ENCODE measurements around the gene TMEM123.

The TMEM123 gene

DNA sequence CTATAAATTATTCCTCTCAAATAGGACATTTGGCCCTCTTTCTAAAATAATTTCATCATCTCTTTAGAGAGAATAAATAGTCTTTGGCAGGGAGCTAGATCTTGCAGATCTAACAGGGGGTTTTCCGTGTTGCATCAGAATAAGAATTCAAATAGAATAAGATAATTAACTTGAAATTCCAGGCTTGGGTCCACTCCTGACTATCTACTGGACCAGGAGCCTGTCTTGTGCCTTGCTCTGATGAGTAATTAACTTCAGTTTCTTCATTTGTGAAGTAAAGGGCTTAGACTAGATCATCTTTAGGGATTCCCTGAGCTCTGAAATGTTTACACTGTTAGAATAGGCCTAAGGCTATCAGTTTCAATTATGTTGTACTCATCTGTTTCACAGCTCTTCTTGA is 23.5 kb upstream of the TMEM123 start:
- in situ Hi-C loops (cut with MboI; ENCODE audit: low sequenced_read_pairs): loop anchor here (25.0 kb wide), 1 partner anchor 89 kb away; no protein-coding TSS in a partner anchor

DNA sequence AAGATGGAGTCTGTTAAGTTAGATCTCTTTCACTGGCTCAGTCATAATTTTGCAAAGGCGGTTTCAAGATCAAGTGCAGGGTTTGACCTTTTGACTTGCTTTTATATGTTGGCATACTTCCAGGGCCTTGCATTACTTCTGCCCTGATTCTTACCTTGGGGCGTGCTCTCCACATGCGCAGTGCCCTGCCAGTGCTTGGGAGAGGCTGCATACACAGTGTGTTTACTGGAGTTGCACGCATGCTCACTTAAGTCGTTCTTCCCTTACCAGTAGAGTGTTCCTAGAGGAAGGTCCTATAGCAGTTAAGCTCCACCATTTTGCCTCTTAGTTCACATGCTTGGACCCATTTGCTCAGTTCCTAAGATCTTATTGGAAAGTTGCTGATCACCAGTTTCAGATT is 21.0 kb upstream of the TMEM123 start:
- in situ Hi-C loops (cut with MboI; ENCODE audit: low sequenced_read_pairs): no loop called here

DNA sequence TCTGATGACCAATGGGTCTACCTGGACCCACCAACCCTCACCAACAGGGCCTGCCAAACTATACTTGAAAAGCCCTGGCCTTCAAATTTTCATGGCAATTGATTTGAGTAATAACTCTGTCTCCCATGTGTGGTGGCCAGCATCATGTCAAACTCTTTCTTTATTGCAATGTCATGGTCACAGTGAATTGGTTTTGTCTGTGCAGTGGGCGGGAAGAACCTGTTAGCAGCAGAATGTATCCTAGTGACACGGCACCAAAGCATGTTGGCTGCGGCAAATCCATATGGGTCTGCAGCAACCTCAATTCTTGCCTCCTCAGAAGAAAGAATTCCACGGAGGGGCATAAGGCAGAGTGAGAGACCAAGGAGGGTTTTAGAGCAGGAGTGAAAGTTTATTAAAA is 19.6 kb upstream of the TMEM123 start:
- in situ Hi-C loops (cut with MboI; ENCODE audit: low sequenced_read_pairs): no loop called here

DNA sequence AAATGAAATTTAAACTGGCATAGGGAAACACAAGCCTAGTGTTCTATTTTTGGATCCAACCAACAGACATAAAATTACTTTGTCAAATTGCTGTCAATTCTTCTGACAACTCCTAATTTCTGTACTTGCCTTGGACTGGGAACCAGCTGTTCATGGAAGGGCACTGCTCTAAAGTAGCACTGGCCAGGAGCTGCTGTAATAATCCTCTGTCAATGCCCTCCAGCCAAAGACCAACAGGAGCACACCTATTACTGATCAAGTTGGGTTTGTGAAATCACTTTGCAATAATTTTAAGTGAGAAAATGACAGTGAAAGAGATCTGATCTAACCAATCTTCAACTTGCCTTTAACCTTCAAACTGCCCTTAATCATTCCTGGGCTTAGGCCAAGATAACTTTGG is 18.9 kb upstream of the TMEM123 start:
- in situ Hi-C loops (cut with MboI; ENCODE audit: low sequenced_read_pairs): no loop called here

DNA sequence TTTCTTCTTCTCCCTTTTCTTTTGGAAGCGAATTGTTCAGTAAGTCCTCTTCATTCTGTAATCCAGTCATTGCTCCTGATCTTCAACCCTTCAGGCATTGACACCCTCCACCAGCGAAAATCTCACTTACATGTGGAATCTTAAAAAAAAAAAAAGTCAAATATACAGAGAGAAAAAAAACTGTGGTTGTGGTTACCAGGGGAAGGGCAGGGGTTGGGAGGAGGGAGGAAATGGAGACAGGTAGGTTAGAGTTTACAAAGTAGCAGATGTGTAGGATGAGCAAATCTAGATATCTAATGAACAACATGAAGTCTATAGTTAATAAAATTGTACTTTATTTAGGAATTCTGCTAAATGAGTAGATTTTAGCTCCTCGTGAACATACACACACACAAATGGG is 17.7 kb upstream of the TMEM123 start:
- in situ Hi-C loops (cut with MboI; ENCODE audit: low sequenced_read_pairs): no loop called here

DNA sequence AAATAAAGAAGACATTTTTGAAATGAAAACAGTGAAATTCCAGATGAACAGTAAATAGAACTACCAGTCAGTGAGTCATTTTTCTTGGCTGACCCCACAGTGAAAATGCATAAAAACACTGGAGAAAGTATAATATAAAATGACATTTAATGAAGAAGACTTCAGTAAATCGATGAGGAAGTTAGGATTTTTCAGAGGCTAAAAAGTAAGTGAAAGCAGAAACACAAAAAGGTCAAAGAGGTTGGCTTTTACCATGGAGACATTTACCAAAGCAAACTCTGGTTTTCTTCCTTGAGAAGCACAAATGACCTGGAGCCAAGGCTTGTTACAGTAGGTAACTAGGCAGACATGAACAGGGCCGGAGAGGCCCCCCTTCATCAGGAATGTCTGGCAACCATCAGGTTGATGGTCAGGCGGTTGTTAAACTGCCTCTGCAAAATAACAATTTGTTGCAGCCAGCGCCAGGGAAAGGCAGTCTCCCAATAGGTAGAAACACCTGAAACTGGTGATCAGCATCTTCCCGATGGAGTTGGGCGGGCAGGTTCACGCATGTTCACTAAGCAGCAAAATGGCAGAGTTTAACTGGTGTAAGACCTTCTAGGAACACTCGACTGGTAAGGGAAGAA is 16.7 kb upstream of the TMEM123 start:
- in situ Hi-C loops (cut with MboI; ENCODE audit: low sequenced_read_pairs): no loop called here

DNA sequence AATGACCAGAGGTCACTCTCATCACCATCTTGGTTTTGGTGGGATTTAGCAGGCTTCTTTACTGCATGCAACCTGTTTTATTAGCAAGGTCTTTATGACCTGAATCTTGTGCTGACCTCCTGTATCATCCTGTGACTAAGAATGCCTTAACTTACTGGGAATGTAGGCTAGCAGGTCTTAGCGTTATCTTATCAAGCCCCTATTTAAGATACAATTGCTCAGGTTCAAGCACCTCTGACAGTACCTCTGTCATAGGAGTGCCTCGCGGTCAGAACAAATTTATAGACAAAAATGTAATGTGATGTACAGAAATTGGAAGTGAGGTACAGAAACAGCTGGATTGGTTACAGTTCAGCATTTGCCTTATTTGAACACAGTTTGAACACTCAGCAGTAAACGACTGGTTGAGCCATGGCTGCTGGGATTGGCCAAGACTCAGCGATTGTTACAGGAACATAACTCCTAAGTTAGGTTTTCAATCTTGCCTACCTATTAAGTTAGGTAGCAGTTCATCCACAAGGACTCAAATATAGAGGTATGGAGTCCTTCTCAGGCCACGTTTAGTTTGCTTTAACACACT is 16.1 kb upstream of the TMEM123 start:
- in situ Hi-C loops (cut with MboI; ENCODE audit: low sequenced_read_pairs): no loop called here

DNA sequence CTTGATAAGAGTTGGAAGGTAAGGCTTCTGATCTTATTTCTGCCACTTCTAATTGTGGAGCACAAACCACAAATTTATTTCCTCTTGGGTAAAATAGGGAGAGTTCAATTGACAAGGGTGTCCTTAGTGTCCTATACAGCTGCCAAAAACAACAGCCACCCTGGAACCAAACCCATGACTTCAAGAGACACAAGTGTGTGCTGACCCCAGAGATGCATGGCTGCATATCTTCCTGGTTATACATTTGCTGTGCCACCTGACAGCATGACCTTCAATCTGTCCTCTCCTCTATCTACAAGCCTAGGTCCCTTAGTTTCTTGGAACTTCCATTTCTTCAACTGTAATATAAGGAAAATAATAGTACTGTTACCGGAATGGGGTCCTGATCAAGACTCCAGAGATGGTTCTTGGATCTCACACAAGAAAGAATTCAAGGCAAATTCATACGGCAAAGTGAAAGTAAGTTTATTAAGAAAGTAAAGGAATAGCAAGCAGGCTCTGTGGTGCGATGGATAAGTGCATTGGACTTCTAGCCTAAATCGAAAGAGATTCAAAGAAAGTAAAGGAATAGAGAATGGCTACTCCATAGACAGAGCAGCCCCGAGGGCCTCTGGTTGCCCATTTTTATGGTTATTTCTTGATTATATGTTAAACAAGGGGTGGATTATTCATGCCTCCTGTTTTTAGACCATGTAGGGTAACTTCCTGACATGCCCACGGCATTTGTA is 15.5 kb upstream of the TMEM123 start:
- in situ Hi-C loops (cut with MboI; ENCODE audit: low sequenced_read_pairs): no loop called here

DNA sequence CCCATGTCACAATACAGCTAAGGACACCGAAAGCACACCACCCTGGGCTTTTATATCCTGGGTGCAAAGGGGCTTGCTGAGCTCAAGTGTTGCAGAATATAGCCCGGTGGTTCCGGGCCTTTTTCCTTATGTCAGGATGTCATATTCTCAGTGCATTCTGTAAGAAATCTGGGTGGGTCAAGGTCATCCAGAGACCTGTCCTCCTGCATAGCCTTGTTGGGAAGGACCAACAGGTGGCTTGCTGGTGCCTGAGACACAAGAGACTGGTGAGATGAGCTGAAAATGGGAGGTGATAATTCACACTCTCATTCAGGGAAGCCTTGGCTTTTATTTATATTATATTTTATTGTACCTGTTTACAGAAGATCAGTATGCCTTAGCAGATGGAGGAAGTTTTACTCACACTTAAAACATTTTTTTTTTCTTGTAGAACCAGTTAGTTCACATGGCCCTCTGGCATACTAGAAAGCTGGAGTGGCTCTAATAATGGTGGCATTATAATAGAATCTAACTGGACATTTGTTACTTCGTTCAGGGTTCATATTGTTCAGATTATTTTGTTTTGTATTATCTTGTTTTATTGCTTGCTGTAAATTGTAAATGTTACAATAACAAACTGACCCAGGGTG is 14.6 kb upstream of the TMEM123 start:
- in situ Hi-C loops (cut with MboI; ENCODE audit: low sequenced_read_pairs): no loop called here

DNA sequence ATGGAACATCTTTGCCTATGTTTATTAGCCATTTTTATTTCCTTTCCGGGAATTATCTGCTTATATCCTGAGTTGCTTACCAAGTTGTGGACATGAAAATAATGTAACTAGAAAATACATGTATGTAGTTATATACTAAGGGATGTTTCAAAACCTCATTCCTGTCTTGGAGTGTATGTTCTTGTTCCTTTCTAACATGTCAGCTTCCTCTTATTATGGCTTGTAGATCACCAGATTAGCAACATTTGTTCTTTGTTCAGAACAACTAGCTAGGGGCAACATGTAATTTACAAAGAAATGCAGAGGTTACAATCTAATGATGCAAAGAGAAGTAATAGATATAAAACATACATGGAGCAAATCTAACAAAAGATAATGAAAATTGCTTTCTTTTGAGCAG is 13.1 kb upstream of the TMEM123 start:
- in situ Hi-C loops (cut with MboI; ENCODE audit: low sequenced_read_pairs): no loop called here

DNA sequence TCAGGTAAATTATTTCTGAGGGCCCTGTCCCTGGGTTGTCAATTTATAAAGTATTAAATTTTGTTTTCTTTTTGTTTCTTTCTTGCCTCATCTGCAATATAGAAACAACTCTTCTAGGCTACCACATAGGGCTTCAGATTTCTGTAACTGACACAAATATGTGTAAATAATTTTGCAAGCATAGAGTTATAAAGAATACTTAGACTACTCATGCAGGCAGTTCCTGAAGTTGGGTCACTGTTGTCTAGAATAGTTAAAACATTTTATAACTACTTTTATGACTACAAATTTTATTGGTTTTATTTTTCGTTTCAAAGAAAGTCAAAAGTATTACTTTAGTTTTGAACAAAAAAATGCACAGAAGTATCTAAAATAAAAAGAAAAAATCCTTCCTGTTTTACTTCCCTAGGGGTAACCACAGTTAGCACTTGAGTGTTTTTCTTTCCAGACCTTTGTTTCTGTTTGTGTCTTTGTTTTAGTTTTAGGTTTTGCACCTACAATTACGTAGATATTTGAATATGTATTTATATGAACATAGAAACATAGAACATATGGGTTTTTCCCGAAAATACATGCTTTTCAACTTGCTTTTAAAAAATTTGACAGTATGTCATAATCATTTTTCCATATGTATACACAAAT is 12.4 kb upstream of the TMEM123 start:
- in situ Hi-C loops (cut with MboI; ENCODE audit: low sequenced_read_pairs): no loop called here

DNA sequence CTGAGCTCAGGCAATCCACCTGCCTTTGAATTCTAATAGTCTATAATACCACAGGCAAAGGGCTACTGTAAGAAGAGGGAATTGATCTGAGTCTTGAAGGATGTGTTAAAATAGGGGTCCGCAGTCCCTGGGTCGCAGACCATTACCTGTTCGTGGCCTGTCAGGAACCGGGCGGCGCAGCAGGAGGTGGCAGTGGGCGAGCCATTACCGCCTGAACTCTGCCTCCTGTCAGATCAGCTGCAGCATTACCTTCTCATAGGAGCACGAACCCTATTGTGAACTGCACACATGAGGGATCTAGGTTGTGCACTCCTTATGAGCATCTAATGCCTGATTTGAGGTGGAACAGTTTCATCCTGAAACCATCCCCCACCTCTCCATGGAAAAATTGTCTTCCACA is 11.5 kb upstream of the TMEM123 start:
- in situ Hi-C loops (cut with MboI; ENCODE audit: low sequenced_read_pairs): no loop called here

DNA sequence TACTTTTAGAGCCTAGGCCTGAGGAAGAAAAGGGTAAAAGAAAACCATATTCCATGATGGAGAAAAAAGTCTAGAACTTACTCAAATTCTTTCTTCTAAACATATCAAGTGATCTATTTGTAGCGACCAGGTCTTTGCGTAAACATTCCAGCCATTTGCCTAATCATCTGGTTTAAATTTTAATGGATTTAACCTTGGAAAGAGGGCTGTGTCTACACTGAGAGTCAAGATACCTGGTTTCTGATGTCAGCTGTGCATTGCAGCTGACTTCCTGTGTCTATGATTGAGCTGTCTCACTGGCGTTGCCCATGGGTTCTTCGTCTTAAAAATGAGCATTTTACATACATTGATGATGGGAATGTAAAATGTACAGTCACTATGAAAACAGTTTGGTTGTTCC is 10.0 kb upstream of the TMEM123 start:
- in situ Hi-C loops (cut with MboI; ENCODE audit: low sequenced_read_pairs): no loop called here

DNA sequence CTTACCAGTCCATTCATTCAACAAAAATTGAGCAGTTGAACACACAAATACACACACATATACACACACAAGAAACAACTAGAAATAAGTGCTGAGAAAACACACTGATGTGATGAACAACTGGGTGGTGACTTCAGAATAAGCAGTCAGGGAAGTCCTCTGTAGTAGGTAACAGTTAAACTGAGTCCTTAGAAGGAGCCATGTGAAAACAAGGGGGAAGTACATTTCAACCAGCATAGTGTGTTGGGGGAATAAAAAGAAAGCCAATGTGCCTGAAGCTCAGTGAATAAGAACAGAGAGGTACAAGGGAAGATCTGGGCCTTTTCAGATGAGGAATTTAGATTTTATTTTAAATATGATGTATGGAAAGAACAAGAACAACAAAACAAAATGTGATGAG is 6.8 kb upstream of the TMEM123 start:
- in situ Hi-C loops (cut with MboI; ENCODE audit: low sequenced_read_pairs): no loop called here

DNA sequence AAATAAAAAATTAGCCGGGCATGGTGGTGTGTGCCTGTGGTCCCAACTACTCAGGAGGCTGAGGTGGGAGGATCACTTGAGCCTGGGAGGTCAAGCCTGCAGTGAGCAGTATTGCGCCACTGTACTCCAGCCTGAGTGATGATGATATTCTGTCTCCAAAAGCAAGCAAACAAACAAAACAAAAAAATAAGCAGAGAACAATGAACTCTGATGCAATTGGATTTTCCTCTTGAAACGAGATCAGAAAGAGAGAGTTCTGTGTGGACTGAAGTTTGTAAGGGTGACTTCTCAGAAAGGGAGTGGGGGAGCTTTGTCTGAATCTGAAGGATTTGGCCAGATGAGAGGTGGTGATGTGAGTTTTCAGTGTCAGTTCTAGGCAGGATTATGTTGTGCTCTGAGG is 6.0 kb upstream of the TMEM123 start:
- in situ Hi-C loops (cut with MboI; ENCODE audit: low sequenced_read_pairs): no loop called here

DNA sequence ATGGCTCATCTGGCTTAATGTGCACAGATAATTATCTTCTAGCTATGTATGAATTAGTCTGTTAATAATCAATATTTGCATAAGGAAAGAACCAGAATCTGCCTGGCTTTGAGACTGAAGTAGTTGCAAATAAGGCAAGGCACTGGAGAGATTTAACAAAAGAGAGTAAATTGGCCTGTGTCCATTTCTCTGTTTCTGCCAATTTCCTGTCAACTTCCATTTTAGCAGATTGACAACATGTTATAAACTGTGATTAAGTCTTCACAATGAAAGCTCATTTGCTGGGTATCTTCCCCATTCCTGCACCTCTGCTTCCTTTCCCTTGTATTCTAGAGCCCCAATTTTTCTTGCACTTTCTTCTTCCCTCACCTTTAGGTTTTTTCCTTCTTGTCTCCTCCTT is 5.3 kb upstream of the TMEM123 start:
- in situ Hi-C loops (cut with MboI; ENCODE audit: low sequenced_read_pairs): no loop called here

DNA sequence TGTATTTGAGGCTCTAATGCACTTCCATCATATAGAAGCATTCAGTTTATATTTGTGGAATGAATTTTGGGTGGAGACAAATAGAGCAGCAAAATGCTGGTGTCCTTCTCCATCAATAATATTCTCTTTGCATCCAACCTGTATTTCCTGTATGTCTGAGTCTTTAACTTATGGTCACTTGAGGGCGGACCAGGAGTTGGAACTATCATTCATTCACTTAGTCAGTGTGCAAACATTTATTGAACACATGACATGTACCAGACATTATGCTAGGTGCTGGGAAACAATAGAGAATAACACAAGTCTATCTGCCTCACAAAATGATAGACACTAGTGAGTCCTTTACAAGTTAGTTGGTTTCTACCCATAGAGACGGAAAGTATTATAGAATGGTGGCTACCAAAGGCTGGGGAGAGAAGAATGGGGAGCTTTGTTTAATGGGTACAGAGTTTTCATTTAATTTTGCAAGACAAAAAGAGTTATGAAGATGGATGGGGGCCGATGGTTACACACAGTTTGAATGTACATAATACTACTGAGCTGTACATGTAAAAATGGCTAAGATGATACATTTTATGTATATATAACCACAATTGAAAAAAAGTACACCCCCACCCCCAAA is 4.6 kb upstream of the TMEM123 start:
- in situ Hi-C loops (cut with MboI; ENCODE audit: low sequenced_read_pairs): no loop called here

DNA sequence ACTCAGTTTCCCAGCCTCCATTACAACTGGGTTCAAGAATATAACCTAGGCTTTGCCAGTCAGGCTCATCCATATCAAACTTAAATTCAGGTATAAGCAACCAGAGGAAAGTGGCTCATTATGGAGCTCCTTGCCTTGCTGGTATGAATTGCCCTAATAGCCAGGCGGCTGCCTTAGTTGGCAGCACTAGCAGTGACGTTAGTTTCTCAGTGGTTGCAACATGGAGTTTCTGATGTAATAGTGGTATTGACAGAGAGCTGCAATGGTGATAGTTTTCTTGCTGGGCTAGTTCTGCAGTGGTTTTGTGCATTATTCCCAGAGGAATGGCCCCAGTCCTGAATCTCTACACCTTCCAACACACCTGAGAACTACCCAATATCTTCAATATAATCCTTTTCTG is 3.8 kb upstream of the TMEM123 start:
- in situ Hi-C loops (cut with MboI; ENCODE audit: low sequenced_read_pairs): no loop called here

DNA sequence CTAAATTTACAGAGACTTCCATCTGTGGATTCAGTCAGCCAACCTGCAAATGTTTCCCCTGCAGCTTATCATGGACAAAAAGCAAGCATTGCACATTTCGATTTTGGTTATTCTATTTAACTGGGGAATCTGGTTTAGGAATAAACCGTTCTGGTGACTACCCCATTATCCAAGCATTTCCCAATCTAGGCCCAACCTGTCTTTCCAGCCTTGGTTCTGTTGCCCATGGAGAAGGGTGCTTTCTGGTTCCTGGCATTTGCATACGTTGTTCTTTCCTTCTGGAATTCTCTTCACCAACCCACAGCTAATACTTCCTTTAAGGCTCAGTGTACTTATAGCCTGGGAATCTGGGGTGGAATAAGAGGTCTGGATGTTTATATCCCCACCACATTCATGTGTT is 1.4 kb upstream of the TMEM123 start:
- in situ Hi-C loops (cut with MboI; ENCODE audit: low sequenced_read_pairs): no loop called here

DNA sequence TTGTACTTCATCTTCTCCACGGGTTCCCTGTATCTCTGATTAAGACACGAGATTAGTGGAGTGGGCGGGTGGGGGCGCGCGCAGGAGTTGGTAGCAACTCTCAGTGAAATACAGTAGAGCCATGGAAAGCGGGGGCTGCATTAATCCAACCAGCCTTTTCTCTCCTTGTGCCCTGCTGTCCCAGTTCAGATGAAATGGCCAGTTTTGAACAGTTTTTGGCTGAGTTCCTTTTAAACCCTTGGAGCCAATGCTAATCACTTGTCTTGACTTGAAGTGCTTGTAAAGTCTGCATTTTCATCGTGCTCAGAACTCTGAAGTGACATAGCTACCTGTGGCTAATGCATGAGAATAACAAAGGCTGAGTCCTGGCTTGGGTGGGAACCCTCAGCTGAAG is 734 bp upstream of the TMEM123 start:
- in situ Hi-C loops (cut with MboI; ENCODE audit: low sequenced_read_pairs): no loop called here
